Measurements from ENCODE around the gene NRG2. TPM values are rescaled to one million over a fixed set of nuclear protein-coding genes. Genes with fewer than 3 reads are reported as not detected.

NRG2 gene
- total RNA-seq, 1 experiment from 2014 or later: 0.23 TPM

- H3K27ac Mint-ChIP-seq (ENCODE audit: low read depth, unreplicated experiment): no peak overlapping the region
- no TSS peak for BruUV-seq (replicated peaks)
- POLR2A ChIA-PET: interaction anchor here (0.6 kb wide), 1 partner anchor 147 kb away, joined by 3 read pairs; no protein-coding TSS in a partner anchor
- no peak overlapping the region for H3K4me3 Mint-ChIP-seq (ENCODE audit: unreplicated experiment)
- no peak for DNase-seq (ENCODE audit: unreplicated experiment)
- H3K9me3 Mint-ChIP-seq (ENCODE audit: unreplicated experiment): no peaks in the 10 kb centered on the region
- H3K27me3 Mint-ChIP-seq (ENCODE audit: insufficient read depth, unreplicated experiment): peaks cover 68% of the 10 kb centered on the region
- CTCF ChIA-PET: interaction anchor here (0.6 to 3.2 kb wide), 3 partner anchors 34 to 216 kb away, joined by 3 to 21 read pairs (median 4); no protein-coding TSS in a partner anchor
- no peaks in the 10 kb centered on the region for H3K36me3 Mint-ChIP-seq (ENCODE audit: insufficient read depth, unreplicated experiment)
- intact Hi-C loops (cut with micrococcal nuclease): no loop called here
- no peaks in the 10 kb centered on the region for H3K4me1 Mint-ChIP-seq (ENCODE audit: insufficient read depth, unreplicated experiment)
- no peak for TF ChIP-seq CTCF (IDR thresholded peaks at IDR 0.05; ENCODE audit: unreplicated experiment)
Measured at GRCh38 chr5:140003519-140003918, 39.6 kb downstream of the NRG2 start.

- ChIA-PET CTCF (interaction anchor here (0.7 to 2.9 kb wide), 3 partner anchors 8 to 74 kb away, joined by 3 to 26 read pairs (median 3); no protein-coding TSS in a partner anchor), POLR2A (interaction anchor here (0.7 kb wide), 1 partner anchor 19 kb away, joined by 3 read pairs; no protein-coding TSS in a partner anchor)
- Mint-ChIP-seq H3K27me3 (ENCODE audit: insufficient read depth, unreplicated experiment) (peaks cover 52% of the 10 kb centered on the region), H3K9me3 (ENCODE audit: unreplicated experiment) (no peaks in the 10 kb centered on the region), H3K27ac (ENCODE audit: low read depth, unreplicated experiment) (no peak overlapping the region), H3K36me3 (ENCODE audit: insufficient read depth, unreplicated experiment) (no peaks in the 10 kb centered on the region), H3K4me3 (ENCODE audit: unreplicated experiment) (no peak overlapping the region), H3K4me1 (ENCODE audit: insufficient read depth, unreplicated experiment) (no peaks in the 10 kb centered on the region)
- intact Hi-C loops (cut with micrococcal nuclease): no loop called here
- no peak for DNase-seq (ENCODE audit: unreplicated experiment)
- no TSS peak for BruUV-seq (replicated peaks)
- TF ChIP-seq CTCF (IDR thresholded peaks at IDR 0.05; ENCODE audit: unreplicated experiment): no peak
Measured at GRCh38 chr5:140000332-140000731, 42.8 kb downstream of the NRG2 start.

- CTCF ChIA-PET: interaction anchor here (8.6 kb wide), 1 partner anchor 29 kb away, joined by 47 read pairs; no protein-coding TSS in a partner anchor
- Mint-ChIP-seq H3K27me3 (ENCODE audit: insufficient read depth, unreplicated experiment) (peaks cover 50% of the 10 kb centered on the region), H3K9me3 (ENCODE audit: unreplicated experiment) (no peaks in the 10 kb centered on the region), H3K27ac (ENCODE audit: low read depth, unreplicated experiment) (no peak overlapping the region), H3K36me3 (ENCODE audit: insufficient read depth, unreplicated experiment) (no peaks in the 10 kb centered on the region), H3K4me3 (ENCODE audit: unreplicated experiment) (no peak overlapping the region), H3K4me1 (ENCODE audit: insufficient read depth, unreplicated experiment) (no peaks in the 10 kb centered on the region)
- no peak for DNase-seq (ENCODE audit: unreplicated experiment)
- no peak for TF ChIP-seq CTCF (IDR thresholded peaks at IDR 0.05; ENCODE audit: unreplicated experiment)
- intact Hi-C loops (cut with micrococcal nuclease): no loop called here
- BruUV-seq (replicated peaks): no TSS peak
- POLR2A ChIA-PET: no interaction called here
Measured at GRCh38 chr5:139998837-139999236, 44.3 kb downstream of the NRG2 start.

GRCh38 chr5:139997276-139997675 lies 45.8 kb downstream of the NRG2 start:
- no TSS peak for BruUV-seq (replicated peaks)
- no peak for DNase-seq (ENCODE audit: unreplicated experiment)
- TF ChIP-seq CTCF (IDR thresholded peaks at IDR 0.05; ENCODE audit: unreplicated experiment): no peak
- Mint-ChIP-seq H3K27ac (ENCODE audit: low read depth, unreplicated experiment) (no peak overlapping the region), H3K9me3 (ENCODE audit: unreplicated experiment) (no peaks in the 10 kb centered on the region), H3K4me3 (ENCODE audit: unreplicated experiment) (no peak overlapping the region), H3K4me1 (ENCODE audit: insufficient read depth, unreplicated experiment) (no peaks in the 10 kb centered on the region), H3K27me3 (ENCODE audit: insufficient read depth, unreplicated experiment) (peaks cover 49% of the 10 kb centered on the region), H3K36me3 (ENCODE audit: insufficient read depth, unreplicated experiment) (no peaks in the 10 kb centered on the region)
- POLR2A ChIA-PET: no interaction called here
- intact Hi-C loops (cut with micrococcal nuclease): no loop called here
- CTCF ChIA-PET: interaction anchor here (0.6 to 8.6 kb wide), 5 partner anchors 28 to 204 kb away, joined by 3 to 47 read pairs (median 3); no protein-coding TSS in a partner anchor

Measured in MCF 10A (cell line).